Neuronal stem cell (in vitro differentiated cells): ENCODE results near the gene HDAC11.

Source experiments
- DNase-seq: peaks from one replicate; pipeline ENCODE4 v3.0.0-alpha.2; 2013; ENCODE audit warnings: low spot score
- H2AFZ ChIP-seq: one replicate; pipeline ENCODE4 v1.6.1; 2013; ENCODE audit warnings: mild to moderate bottlenecking, low read length, inconsistent platforms
- H2AK5ac ChIP-seq: 2 replicates; pipeline ENCODE4 v1.6.1; 2013; ENCODE audit warnings: low read depth, mild to moderate bottlenecking, inconsistent platforms, low read length, moderate library complexity, mixed read lengths
- H2BK120ac ChIP-seq: 2 replicates; pipeline ENCODE4 v1.6.1; 2013; ENCODE audit warnings: low read depth, mild to moderate bottlenecking, inconsistent platforms, low read length, moderate library complexity, mixed read lengths
- H2BK12ac ChIP-seq: one replicate; pipeline ENCODE4 v1.6.1; 2013; ENCODE audit warnings: low read length, inconsistent platforms
- H2BK15ac ChIP-seq: 2 replicates; pipeline ENCODE4 v1.6.1; 2013; ENCODE audit warnings: mild to moderate bottlenecking, low read length, inconsistent platforms, mixed read lengths
- H2BK5ac ChIP-seq: one replicate; pipeline ENCODE4 v1.6.1; 2013; ENCODE audit warnings: inconsistent platforms, mild to moderate bottlenecking, low read length, moderate library complexity
- H3K14ac ChIP-seq: one replicate; pipeline ENCODE4 v1.6.1; 2013; ENCODE audit warnings: low read length, inconsistent platforms
- H3K18ac ChIP-seq: 2 replicates; pipeline ENCODE4 v1.6.1; 2013; ENCODE audit warnings: low read length, inconsistent platforms
- H3K23ac ChIP-seq: 2 replicates; pipeline ENCODE4 v1.6.1; 2013; ENCODE audit warnings: low read depth, mild to moderate bottlenecking, mixed read lengths, low read length, inconsistent platforms; ENCODE audit not compliant: poor library complexity
- H3K27ac ChIP-seq: replicated peaks from 3 replicates; pipeline ENCODE4 v1.5.1; 2013; ENCODE audit warnings: low read length, inconsistent platforms
- H3K27me3 ChIP-seq, 3 experiments: 2 replicates each; pipeline ENCODE4 v1.6.1; 2013; ENCODE audit warnings: low read length in 3 of 3, mild to moderate bottlenecking in 2 of 3, inconsistent platforms in 1 of 3, low read depth in 1 of 3, mixed read lengths in 1 of 3, moderate library complexity in 1 of 3; ENCODE audit not compliant: control insufficient read depth in 3 of 3, insufficient read depth in 3 of 3
- H3K36me3 ChIP-seq, 2 donors: replicated peaks in 1 of 2; 2 replicates each; pipeline ENCODE4 v1.6.1; 2013; ENCODE audit warnings: low read length in 2 of 2; ENCODE audit not compliant: control insufficient read depth in 2 of 2, insufficient read depth in 2 of 2
- H3K4ac ChIP-seq: 2 replicates; pipeline ENCODE4 v1.6.1; 2013; ENCODE audit warnings: inconsistent platforms, mild to moderate bottlenecking, low read length, moderate library complexity
- H3K4me1 ChIP-seq, 2 donors: 1 replicate in 1 of 2; 2 replicates in 1 of 2; pipeline ENCODE4 v1.6.1; 2013; ENCODE audit warnings: low read length in 2 of 2, low read depth in 1 of 2; ENCODE audit not compliant: control insufficient read depth in 2 of 2, insufficient read depth in 1 of 2
- H3K4me2 ChIP-seq: one replicate; pipeline ENCODE4 v1.6.1; 2013; ENCODE audit warnings: mild to moderate bottlenecking, low read length, inconsistent platforms; ENCODE audit not compliant: insufficient read depth, poor library complexity, severe bottlenecking
- H3K4me3 ChIP-seq, 2 donors: 2 replicates each; pipeline ENCODE4 v1.5.1; 2013; ENCODE audit warnings: low read length in 2 of 2, mild to moderate bottlenecking in 2 of 2, inconsistent platforms in 1 of 2, moderate library complexity in 1 of 2
- H3K79me1 ChIP-seq: one replicate; pipeline ENCODE4 v1.6.1; 2013; ENCODE audit warnings: low read depth, mild to moderate bottlenecking, inconsistent platforms, low read length, moderate library complexity
- H3K9ac ChIP-seq: one replicate; pipeline ENCODE4 v1.6.1; 2013; ENCODE audit warnings: mild to moderate bottlenecking, low read depth, low read length, inconsistent platforms; ENCODE audit not compliant: poor library complexity
- H3K9me3 ChIP-seq, 2 donors: replicated peaks in 1 of 2; 2 replicates each; pipeline versions ENCODE3 to v1.6.1; 2013; ENCODE audit warnings: low read length in 2 of 2, mild to moderate bottlenecking in 2 of 2, inconsistent platforms in 1 of 2, low read depth in 1 of 2, mixed read lengths in 1 of 2, moderate library complexity in 1 of 2; ENCODE audit not compliant: control insufficient read depth in 2 of 2, insufficient read depth in 1 of 2
- H4K8ac ChIP-seq: one replicate; pipeline ENCODE4 v1.6.1; 2013; ENCODE audit warnings: low read depth, mild to moderate bottlenecking, inconsistent platforms, low read length, moderate library complexity
- H4K91ac ChIP-seq: one replicate; pipeline ENCODE4 v1.6.1; 2013; ENCODE audit warnings: low read length, low read depth, mild to moderate bottlenecking, inconsistent platforms; ENCODE audit not compliant: poor library complexity
- WGBS, 2 donors: extraction: QIAGEN DNeasy Blood & Tissue Kit; methylation state at CpG; one replicate each; pipeline ENCODE4 v1.1.7; 2013; ENCODE audit warnings: missing lambda C conversion rate in 2 of 2, mixed read lengths in 1 of 2; ENCODE audit not compliant: insufficient read length in 2 of 2, insufficient replicate concordance in 1 of 2; ENCODE audit errors: extremely low coverage in 2 of 2; 5-methylcytosine and 5-hydroxymethylcytosine counted together

Gene HDAC11

DNA sequence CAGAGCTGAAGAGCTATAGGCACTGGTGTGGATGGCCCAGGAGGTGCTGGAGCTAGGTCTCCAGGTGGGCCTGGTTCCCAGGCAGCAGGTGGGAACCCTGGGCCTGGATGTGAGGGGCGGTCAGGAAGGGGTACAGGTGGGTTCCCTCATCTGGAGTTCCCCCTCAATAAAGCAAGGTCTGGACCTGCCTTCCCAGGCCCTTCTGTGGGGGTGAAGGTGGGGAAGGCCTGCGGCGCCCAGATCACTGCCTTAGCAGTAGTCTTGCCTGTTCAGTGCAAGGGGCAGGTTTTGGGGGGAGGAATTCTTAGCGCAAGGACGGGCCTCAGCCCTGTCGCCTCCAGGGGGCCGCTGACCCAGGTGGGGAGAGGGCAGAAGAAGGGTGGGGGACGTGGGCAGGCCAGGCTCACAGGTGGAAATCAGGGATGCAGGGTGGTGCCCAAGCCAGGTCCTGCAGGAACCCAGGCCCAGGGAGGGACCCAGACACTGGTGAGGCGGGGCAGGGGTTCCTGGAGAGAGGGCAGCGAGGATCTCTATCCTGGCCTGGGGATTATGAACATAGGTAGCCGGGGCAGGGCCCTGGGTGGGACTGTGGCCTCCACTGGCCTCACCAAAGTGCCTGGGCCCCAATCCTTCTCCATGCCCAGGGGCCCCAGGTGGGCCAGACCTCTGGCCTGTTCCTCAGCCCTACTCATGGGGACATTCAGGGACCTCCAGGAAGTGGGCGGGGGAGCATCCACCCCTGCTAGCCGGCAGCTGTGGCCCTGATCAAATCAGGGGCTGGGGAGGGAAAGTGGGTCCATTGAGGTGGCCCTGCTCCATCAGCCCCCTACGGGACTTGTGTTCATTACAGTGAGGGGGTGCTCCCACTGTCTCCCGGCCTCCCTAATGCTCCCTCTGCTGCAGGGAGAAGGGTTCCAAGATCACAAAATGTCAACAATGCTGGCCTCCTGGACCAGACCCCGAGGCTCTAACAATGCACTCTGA, 25.3 kb downstream of the HDAC11 start:
- Histone ChIP-seq H3K9me3 (no peaks in the 10 kb centered on the region), H3K27ac (no peak overlapping the region)

DNA sequence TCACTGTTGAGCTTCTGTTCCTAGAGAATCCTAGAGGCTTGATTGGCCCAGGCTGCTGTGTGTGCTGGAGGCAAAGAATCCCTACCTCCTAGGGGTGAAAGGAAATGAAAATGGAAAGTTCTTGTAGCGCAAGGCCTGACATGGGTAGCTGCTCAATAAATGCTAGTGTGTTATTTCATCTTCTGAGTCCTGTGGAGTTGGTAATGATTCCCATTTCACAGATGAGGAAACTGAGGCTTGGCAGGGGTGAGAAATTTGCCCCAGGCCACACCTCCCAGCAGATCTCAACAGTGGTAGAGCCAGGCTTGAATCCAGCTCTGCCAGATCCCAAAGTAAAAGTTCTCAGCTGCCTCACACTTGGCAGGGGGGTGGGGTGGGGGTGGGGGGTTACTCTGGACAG, 26.1 kb downstream of the HDAC11 start:
- Histone ChIP-seq H2BK12ac (no peak overlapping the region), H3K9me3 (no peaks in the 10 kb centered on the region), H3K23ac (no peak overlapping the region), H3K18ac (no peak overlapping the region), H3K14ac (no peak overlapping the region), H3K4me1 (peaks cover 20 to 21% of the 10 kb centered on the region in 2 donors), H3K9ac (no peak overlapping the region), H4K8ac (no peak overlapping the region), H3K27me3 (peaks cover 0 to 1% (median 0%) of the 10 kb centered on the region in 3 experiments), H2BK15ac (no peak overlapping the region), H4K91ac (no peak overlapping the region), H3K4me3 (no peak overlapping the region), H3K4ac (no peak overlapping the region), H3K79me1 (no peaks in the 10 kb centered on the region), H3K36me3 (peaks cover 0 to 2% of the 10 kb centered on the region in 2 donors), H2BK5ac (no peak overlapping the region), H3K27ac (no peak overlapping the region), H2AFZ (no peak overlapping the region), H2AK5ac (no peak overlapping the region), H2BK120ac (no peak overlapping the region), H3K4me2 (no peak overlapping the region)
- no CpG with 5 or more reads among the region's 1 CpG for WGBS, 2 donors
- no peak for DNase-seq

More for the DNA sequence above, 25.3 kb downstream of the HDAC11 start:
- peak overlapping the region; percentile 94 for H2AK5ac ChIP-seq
- no peak overlapping the region for H3K4me2 ChIP-seq
- H3K4me1 ChIP-seq = peaks cover 20 to 21% of the 10 kb centered on the region in 2 donors
- H3K36me3 ChIP-seq = peaks cover 0 to 2% of the 10 kb centered on the region in 2 donors
- H4K8ac ChIP-seq = peak overlapping the region; percentile 66
- H3K14ac ChIP-seq = no peak overlapping the region
- H3K4me3 ChIP-seq = peak overlapping the region in 1 of 2 donors; percentile 7
- H2BK12ac ChIP-seq = no peak overlapping the region
- WGBS, 2 donors = no CpG with 5 or more reads among the region's 16 CpGs
- H3K27me3 ChIP-seq = peaks cover 0 to 1% (median 0%) of the 10 kb centered on the region in 3 experiments
- H3K9ac ChIP-seq = peak overlapping the region; percentile 38
- no peak for DNase-seq
- no peak overlapping the region for H2AFZ ChIP-seq
- H2BK120ac ChIP-seq = peak overlapping the region; percentile 11
- peak overlapping the region; percentile 9 for H3K23ac ChIP-seq
- H3K4ac ChIP-seq = peak overlapping the region; percentile 26
- H3K18ac ChIP-seq = peak overlapping the region; percentile 79
- H4K91ac ChIP-seq = no peak overlapping the region
- H3K79me1 ChIP-seq = no peaks in the 10 kb centered on the region
- H2BK5ac ChIP-seq = peak overlapping the region; percentile 77
- peak overlapping the region; percentile 54 for H2BK15ac ChIP-seq

DNA sequence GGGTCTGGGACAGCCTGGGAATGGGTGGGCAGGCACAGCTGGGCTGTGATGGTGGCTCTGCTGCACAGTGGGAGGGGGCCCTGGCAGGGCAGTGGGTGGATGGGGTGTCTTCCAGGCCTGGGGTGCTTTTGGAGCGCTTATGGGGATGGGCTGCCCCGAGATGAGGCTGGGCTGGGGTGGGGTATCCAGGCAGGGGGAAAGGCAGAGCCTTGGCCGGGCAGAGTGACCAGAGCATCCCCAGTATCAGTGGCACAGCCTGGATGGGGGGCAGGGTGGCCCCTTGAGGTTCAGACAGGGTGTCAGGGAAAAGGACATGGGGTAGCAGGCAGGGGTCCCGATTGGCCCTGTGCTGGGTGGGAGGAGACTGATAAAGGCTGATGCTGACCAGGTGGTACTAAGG, 26.6 kb downstream of the HDAC11 start:
- WGBS, 2 donors = no CpG with 5 or more reads among the region's 4 CpGs
- Histone ChIP-seq H2BK5ac (no peak overlapping the region), H3K79me1 (no peaks in the 10 kb centered on the region), H3K4me1 (peaks cover 20 to 21% of the 10 kb centered on the region in 2 donors), H3K4me3 (no peak overlapping the region), H3K4me2 (no peak overlapping the region), H3K9me3 (no peaks in the 10 kb centered on the region), H3K14ac (no peak overlapping the region), H3K27ac (no peak overlapping the region), H2BK12ac (no peak overlapping the region), H3K18ac (peak overlapping the region; percentile 27), H4K8ac (no peak overlapping the region), H2BK120ac (no peak overlapping the region), H3K9ac (no peak overlapping the region), H2AFZ (no peak overlapping the region), H2AK5ac (no peak overlapping the region), H3K27me3 (peaks cover 0 to 1% (median 0%) of the 10 kb centered on the region in 3 experiments), H3K23ac (no peak overlapping the region), H3K36me3 (peaks cover 0 to 2% of the 10 kb centered on the region in 2 donors), H2BK15ac (no peak overlapping the region), H4K91ac (no peak overlapping the region), H3K4ac (no peak overlapping the region)
- no peak for DNase-seq

DNA sequence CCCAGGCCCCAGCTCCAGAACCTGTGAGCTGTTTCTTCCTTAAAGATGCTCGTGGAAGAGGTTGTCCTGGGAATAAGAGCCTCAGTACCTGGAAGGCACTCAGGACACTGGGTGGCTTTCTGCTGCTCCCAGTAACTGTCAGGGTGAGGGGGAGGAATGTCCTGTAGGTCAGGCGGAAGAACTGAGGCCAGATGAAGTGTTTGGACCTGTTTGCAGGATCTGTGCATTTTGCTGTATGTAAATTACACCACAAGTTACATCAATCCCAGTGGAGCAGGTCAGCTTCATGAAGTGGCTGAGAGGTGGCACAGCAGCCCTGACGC, 27.1 kb downstream of the HDAC11 start:
- H3K36me3 ChIP-seq = peaks cover 0 to 2% of the 10 kb centered on the region in 2 donors
- no peak overlapping the region for H3K4me3 ChIP-seq
- H3K23ac ChIP-seq = no peak overlapping the region
- H2BK120ac ChIP-seq = no peak overlapping the region
- H3K4me2 ChIP-seq = no peak overlapping the region
- H2BK12ac ChIP-seq = peak overlapping the region; percentile 64
- no peak overlapping the region for H3K9ac ChIP-seq
- H3K27ac ChIP-seq = no peak overlapping the region
- peaks cover 20 to 21% of the 10 kb centered on the region in 2 donors for H3K4me1 ChIP-seq
- no peak overlapping the region for H4K8ac ChIP-seq
- WGBS, 2 donors = no CpG with 5 or more reads among the region's 3 CpGs
- no peaks in the 10 kb centered on the region for H3K9me3 ChIP-seq
- no peaks in the 10 kb centered on the region for H3K79me1 ChIP-seq
- peak overlapping the region; percentile 44 for H3K18ac ChIP-seq
- peaks cover 0 to 1% (median 0%) of the 10 kb centered on the region in 3 experiments for H3K27me3 ChIP-seq
- no peak for DNase-seq
- H2AK5ac ChIP-seq = peak overlapping the region; percentile 49
- no peak overlapping the region for H4K91ac ChIP-seq
- no peak overlapping the region for H2BK5ac ChIP-seq
- peak overlapping the region; percentile 21 for H2BK15ac ChIP-seq
- H3K4ac ChIP-seq = no peak overlapping the region
- peak overlapping the region; percentile 2 for H2AFZ ChIP-seq
- peak overlapping the region; percentile 42 for H3K14ac ChIP-seq
